HEK293 (cell line): ENCODE data around the gene VANGL2.

Source experiments
- CTCF ChIP-seq: fragments of 450-650 bp; formaldehyde crosslinking; IDR thresholded peaks from 2 replicates; pipeline ENCODE4 v1.5.1; 2016; ENCODE audit warnings: missing biosample characterization, missing genetic modification characterization
- KLF8 ChIP-seq: fragments of 450-650 bp; formaldehyde crosslinking; IDR thresholded peaks from 2 replicates; pipeline ENCODE4 v1.5.1; 2016; ENCODE audit warnings: missing biosample characterization, missing genetic modification characterization
- MZF1 ChIP-seq: fragments of 450-650 bp; formaldehyde crosslinking; IDR thresholded peaks from 2 replicates; pipeline ENCODE4 v1.5.1; 2017; ENCODE audit warnings: missing biosample characterization, missing genetic modification characterization, borderline replicate concordance
- SP7 ChIP-seq: fragments of 450-650 bp; formaldehyde crosslinking; IDR thresholded peaks from 2 replicates; pipeline ENCODE4 v1.5.1; 2016; ENCODE audit warnings: missing biosample characterization, missing genetic modification characterization
- ZBTB1 ChIP-seq: fragments of 450-650 bp; formaldehyde crosslinking; IDR thresholded peaks from 2 replicates; pipeline ENCODE4 v1.5.1; 2016; ENCODE audit warnings: missing biosample characterization, missing genetic modification characterization
- ZFHX2 ChIP-seq: fragments of 450-650 bp; formaldehyde crosslinking; conservative IDR thresholded peaks from 2 replicates; pipeline ENCODE4 v1.5.1; 2016; ENCODE audit warnings: missing biosample characterization, missing genetic modification characterization
- ZNF23 ChIP-seq: fragments of 450-650 bp; formaldehyde crosslinking; IDR thresholded peaks from 2 replicates; pipeline ENCODE4 v1.5.1; 2016; ENCODE audit warnings: missing biosample characterization, missing genetic modification characterization, borderline replicate concordance
- ZNF292 ChIP-seq: fragments of 450-650 bp; formaldehyde crosslinking; IDR thresholded peaks from 2 replicates; pipeline ENCODE4 v1.5.1; 2016; ENCODE audit warnings: low read depth, missing biosample characterization, missing genetic modification characterization, borderline replicate concordance
- ZNF324 ChIP-seq: fragments of 450-650 bp; formaldehyde crosslinking; IDR thresholded peaks from 2 replicates; pipeline ENCODE4 v1.5.1; 2016; ENCODE audit warnings: missing biosample characterization, missing genetic modification characterization
- ZNF768 ChIP-seq: fragments of 450-650 bp; formaldehyde crosslinking; IDR thresholded peaks from 2 replicates; pipeline ENCODE4 v1.5.1; 2018; ENCODE audit warnings: missing biosample characterization, mild to moderate bottlenecking, missing genetic modification characterization
- ZSCAN5A ChIP-seq: fragments of 450-650 bp; formaldehyde crosslinking; IDR thresholded peaks from 2 replicates; pipeline ENCODE4 v1.5.1; 2016; ENCODE audit warnings: missing biosample characterization, missing genetic modification characterization

GRCh38 chr1:160405331-160405877 is 5.0 kb downstream of the VANGL2 start:
- TF ChIP-seq CTCF (tag by site-specific recombination) (no peak), ZSCAN5A (tag by site-specific recombination) (no peak), MZF1 (tag by site-specific recombination) (no peak), ZNF23 (no peak), ZNF324 (tag by site-specific recombination) (no peak), ZNF768 (no peak), ZFHX2 (tag by site-specific recombination) (peak; percentile 94), SP7 (no peak), KLF8 (tag by site-specific recombination) (no peak), ZNF292 (tag by site-specific recombination) (no peak), ZBTB1 (no peak)
